Left lobe of liver (tissue), 2 donors: Measurements from ENCODE around the gene APLP1. TPM values are rescaled to one million over a fixed set of nuclear protein-coding genes. Genes with fewer than 3 reads are reported as not detected.
"Not testable (repeated sequence)": the region's sequence is repeated elsewhere in the genome, so short reads cannot be mapped to it uniquely, and the experiment has no call there.

Experiments used
- ATAC-seq: fragments of 200-7000 bp; cut with Tn5 transposase; one replicate; pipeline ENCODE4 v1.9.1; 2020; ENCODE audit warnings: mild to moderate bottlenecking, moderate library complexity
- DNase-seq: peaks from one replicate; pipeline ENCODE4 v3.0.0-alpha.2; 2020; ENCODE audit warnings: low spot score
- total RNA-seq: library from RNA; stranded (reverse); gene quantifications from one replicate; pipeline ENCODE4 v1.2.1, GENCODE V29; 2021
- donor health status: DM: no; HTN: no; CAD: no; lungs with moderate emphysema.
- donor health status: DM: no; HTN: yes; CAD: no.

The APLP1 gene
- total RNA-seq: 0.40 TPM

DNA sequence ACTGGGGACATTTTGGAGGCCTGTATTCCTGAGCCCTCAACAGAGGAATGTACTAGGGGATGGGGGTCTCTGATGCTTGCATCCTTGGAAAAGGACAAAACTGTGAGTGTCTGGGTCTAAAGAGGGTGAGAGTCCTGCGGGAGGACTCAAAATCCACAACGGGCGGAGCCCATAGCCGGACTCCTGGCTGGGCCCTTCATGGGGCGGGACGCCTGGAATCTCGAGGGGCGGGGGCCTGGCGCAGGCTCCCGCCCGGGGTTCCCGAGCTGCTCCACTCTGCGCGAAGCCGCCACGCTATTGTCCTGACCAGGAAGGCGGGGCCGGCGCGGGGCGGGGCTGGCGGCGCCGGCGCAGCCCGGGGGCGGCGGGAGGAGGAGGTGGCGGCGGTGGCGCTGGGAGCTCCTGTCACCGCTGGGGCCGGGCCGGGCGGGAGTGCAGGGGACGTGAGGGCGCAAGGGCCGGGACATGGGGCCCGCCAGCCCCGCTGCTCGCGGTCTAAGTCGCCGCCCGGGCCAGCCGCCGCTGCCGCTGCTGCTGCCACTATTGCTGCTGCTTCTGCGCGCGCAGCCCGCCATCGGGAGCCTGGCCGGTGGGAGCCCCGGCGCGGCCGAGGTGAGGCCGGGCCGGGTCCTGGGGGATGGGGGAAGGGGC, at the start of gene APLP1:
TSS of gene APLP1 (plus strand) at position 403 of the 651 bp plus-strand sequence. CDS start at position 466, 63 bp downstream.
- ATAC-seq: peak; percentile 93
- peak; percentile 67 for DNase-seq

GRCh38 chr19:35822579-35822978, 45.8 kb upstream of the APLP1 start:
- ATAC-seq (no peak), DNase-seq (no peak)

- no peak for ATAC-seq
- no peak for DNase-seq
Measured at GRCh38 chr19:35824150-35824549, 44.2 kb upstream of the APLP1 start.

- ATAC-seq (peak; percentile 85), DNase-seq (peak; percentile 50)
Measured at GRCh38 chr19:35828692-35829301, 39.6 kb upstream of the APLP1 start.

- DNase-seq: no peak
- no peak for ATAC-seq
Measured at GRCh38 chr19:35830986-35831385, 37.4 kb upstream of the APLP1 start.

- ATAC-seq (no peak), DNase-seq (no peak)
Measured at GRCh38 chr19:35832054-35832453, 36.3 kb upstream of the APLP1 start.

DNA sequence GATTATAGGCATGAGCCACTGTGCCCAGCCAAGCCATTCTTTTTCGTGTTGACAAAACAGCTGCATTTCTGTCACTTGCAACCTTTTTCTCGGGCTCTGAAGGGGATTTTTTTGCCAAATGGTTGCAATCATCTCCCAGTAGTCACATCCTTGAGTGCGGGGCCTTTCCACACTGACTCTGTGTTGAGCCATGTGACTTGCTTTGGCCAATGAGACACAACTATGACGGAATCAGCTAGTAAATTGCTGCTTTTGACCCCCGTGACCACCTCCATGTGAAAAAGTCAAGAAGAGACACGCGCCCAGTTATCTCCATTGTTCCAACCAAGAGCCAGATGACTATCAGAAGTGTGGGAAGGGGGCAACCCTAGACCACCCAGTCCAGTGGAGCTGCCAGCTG, 34.4 kb upstream of the APLP1 start:
- DNase-seq (no peak), ATAC-seq (no peak)

DNA sequence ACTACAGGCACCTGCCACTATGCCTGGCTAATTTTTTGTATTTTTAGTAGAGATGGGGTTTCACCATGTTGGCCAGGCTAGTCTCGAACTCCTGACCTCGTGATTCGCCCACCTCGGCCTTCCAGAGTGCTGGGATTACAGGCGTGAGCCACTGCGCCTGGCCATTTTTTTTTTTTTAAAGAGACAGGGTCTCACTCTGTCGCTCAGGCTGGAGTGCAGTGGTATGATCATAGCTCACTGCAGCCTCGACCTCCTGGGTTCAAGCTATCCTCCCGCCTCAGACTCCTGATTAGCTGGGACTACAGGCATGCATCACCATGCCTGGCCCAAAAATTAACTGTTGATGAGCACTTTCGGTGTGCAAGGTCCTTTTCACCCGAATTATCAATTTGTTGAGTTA, 32.3 kb upstream of the APLP1 start:
- not testable (repeated sequence) for DNase-seq, ATAC-seq

DNA sequence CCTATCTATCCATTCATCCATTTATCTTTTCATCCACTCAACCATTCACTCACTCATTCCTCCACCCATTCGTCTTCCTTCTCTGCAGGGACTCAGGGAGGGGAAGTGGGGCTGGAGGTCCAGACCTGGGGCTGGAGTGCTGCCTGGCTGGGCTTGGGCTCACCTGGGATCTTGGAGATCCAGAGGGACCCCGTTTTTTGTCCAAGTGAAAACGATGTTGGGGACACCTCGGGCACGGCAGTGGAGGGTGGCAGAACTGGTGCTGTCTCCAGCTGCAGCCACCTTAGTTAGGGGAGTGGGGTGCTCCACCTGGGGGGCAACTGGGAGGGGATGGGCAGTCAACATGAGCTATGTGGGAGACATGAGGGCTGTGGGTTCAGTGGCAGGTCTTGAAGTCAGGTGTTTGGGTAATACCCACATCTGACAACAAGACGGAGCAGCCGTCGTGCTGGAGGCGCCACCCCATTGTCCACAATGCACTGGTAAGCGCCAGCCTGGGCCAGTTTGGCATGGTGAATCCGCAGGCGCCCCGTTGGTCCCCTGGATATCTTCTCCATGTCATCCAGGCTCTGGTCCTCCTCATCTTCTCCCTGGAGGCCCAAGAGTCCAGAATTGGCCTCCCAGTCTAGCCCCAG, 26.3 kb upstream of the APLP1 start:
- no peak for DNase-seq

DNA sequence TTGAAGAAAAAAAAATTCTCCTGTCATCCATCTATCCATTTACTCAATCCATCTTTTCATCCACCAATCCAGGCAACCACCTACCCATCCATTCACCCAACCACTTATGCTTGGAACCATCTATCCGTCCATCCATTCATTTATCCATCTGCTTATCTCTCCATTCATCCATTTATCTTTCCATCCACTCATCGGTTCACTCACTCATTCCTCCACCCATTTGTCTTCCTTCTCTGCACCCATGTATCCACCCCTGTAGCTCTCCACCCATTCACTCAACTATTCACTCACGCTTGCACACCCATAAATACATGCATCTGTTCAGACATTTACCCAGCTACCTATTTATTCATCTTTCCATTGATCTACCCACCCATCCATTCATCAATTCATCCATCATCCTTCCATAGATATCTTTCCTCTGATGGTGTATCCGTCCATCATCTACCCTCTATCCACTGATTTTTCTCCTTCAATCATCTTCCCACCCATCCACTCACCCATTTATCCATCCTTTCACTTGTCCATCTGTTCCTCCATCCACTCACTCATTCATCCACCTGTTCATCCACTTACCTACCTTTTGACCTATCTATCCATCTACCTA, 25.6 kb upstream of the APLP1 start:
- ATAC-seq (no peak), DNase-seq (no peak)

More for the DNA sequence above, 26.3 kb upstream of the APLP1 start:
- ATAC-seq: no peak

DNA sequence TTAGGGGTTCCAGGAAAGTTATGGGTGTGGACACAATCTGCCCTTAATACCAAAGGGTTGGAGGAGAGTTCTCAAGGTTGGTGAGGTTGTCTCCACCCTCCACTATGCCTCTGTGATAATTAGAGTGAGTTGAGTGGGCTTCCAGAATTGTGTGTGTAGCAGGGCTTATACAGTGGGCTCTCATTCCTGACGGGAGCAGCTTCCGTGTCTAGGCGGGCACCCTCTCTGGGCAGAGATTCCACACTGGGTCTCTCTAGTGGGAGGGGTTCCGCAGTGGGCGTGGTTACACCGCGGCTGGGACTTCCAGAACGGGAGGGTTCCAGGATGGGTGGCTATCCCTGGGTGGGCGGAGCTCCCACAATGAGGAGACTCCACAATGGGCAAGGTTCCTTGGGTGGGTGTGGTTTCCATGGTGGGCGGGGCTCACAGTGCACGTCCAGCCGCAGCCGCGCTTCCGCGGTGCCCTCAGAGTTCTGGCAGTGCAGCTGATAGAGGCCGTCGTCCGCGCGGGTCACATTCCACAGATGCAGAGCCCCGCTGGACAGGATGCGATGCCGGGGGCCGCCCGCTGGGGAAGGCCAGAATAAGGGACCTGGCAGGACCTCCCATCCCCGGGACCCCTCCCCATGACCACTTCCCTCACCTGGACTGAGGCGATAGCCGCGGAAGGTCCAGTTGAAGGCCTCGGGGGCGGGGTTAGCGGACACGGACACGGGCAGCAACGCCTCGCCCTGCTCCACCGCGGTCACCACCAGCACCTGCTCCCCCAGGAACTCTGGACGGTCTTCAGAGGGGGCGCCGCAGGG, 24.5 kb upstream of the APLP1 start:
- no peak for DNase-seq
- ATAC-seq: no peak

DNA sequence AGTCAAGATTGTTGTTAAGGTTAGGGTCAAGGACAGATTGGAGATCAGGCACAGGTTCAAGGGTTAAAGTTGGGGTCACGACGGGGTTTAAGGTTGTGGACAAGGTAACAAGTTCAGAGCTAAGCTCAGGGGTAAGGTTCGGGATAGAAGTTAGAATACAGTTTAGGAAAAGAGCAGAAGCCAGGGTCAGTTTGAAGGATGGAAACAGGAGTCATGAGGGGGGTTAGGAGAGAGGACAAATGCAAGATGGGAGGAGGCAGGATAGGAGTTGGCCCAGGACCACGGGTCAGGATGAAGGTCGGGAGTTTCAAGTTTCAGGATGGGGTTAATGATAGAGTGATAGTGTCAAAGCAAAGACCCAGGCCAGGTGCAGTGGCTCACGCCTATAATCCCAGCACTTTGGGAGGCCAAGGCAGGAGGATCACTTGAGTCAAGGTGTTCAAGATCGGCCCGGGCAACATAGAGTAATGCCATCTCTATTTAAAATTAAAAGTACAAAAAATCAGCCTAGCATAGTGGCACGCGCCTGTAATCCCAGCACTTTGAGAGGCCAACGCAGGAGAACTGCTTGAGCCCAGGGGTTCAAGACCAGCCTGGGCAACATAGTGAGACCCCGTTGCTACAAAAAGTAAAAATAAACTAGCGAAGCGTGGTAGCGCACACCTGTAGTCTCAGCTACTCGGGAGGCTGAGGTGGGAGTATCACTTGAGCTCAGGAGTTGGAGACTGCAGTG, 23.7 kb upstream of the APLP1 start:
- ATAC-seq (no peak), DNase-seq (no peak)

- DNase-seq (no peak), ATAC-seq (peak; percentile 59)
Measured at GRCh38 chr19:35845215-35846037, 22.9 kb upstream of the APLP1 start.

DNA sequence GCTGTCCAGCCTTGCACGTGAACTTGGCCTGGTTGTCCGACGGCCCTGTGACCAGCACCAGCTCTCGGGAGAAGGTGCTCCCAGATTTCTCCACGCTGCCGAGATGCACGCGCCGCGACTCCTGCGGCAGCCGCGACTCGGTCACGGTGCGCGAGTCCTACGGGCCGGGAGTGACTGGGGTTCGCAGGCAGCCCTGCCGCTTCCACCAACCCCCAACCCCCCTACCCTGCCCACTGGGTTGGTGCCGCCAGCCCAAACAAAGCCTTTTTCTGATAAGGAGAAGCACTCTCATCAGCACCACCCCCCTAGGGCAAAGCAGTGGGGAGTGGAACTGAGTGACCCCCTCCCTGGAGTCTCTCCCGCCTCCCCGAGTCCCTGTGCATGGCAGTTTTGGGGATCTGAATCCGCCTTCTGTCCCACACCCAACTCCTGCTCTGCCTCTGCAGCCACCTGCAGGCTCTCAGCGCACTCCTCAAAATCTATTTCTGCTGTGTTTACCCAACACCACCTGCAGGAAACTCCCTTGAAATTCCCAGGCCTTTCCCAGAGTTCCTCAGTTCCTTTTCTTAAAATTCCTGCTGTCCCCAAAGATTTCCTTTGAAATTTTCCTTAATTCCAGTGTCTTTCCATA, 22.2 kb upstream of the APLP1 start:
- no peak for DNase-seq
- peak; percentile 19 for ATAC-seq

GRCh38 chr19:35847911-35848310, 20.5 kb upstream of the APLP1 start:
- DNase-seq (no peak), ATAC-seq (no peak)

DNA sequence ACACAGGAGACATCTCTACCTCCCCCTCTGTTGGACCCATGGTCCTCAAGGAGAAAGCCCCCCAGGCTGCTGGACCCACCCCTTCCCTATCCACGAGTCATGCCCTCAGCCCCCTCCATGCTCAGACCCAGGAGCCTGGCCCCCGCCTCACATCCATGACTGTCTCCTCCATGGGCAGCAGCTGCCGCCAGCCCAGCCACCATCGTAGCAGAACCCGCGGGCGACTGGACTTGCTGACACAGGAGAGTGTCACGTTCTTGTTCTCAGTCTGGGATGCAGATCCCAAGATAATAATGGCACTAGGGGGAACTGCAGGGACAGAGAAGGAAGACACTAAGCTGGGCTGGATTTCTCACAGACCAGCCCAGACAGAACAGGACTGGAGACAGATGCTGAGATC, 19.9 kb upstream of the APLP1 start:
- no peak for ATAC-seq
- DNase-seq: no peak

DNA sequence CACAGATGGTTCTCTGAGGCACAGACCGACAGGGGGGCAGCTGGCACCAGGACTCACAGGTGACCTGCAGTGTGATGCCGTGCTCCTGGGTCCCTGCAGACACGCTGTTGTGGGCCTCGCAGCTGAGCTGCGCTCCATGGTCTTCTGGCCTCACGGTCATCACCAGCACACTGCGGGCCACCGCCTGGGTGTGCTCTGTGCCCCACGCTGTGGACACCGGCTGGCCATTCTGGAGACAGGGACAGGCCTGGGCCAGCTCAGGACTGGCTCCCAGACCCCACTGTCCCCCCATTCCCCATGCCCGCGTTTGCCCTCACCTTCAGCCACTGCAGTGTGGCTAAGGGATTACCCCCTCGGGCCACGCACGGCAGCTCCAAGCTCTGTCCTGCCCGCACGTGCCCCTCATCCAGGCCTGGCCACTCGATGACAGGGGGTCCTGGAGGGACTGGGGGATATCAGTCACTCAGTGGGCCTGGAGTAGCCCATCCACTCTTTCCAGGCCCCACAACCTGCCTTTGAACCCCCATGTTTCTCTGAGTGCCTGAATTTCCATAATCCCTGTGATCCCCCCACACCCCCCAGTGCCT, 19.4 kb upstream of the APLP1 start:
- ATAC-seq: no peak
- DNase-seq: no peak

DNA sequence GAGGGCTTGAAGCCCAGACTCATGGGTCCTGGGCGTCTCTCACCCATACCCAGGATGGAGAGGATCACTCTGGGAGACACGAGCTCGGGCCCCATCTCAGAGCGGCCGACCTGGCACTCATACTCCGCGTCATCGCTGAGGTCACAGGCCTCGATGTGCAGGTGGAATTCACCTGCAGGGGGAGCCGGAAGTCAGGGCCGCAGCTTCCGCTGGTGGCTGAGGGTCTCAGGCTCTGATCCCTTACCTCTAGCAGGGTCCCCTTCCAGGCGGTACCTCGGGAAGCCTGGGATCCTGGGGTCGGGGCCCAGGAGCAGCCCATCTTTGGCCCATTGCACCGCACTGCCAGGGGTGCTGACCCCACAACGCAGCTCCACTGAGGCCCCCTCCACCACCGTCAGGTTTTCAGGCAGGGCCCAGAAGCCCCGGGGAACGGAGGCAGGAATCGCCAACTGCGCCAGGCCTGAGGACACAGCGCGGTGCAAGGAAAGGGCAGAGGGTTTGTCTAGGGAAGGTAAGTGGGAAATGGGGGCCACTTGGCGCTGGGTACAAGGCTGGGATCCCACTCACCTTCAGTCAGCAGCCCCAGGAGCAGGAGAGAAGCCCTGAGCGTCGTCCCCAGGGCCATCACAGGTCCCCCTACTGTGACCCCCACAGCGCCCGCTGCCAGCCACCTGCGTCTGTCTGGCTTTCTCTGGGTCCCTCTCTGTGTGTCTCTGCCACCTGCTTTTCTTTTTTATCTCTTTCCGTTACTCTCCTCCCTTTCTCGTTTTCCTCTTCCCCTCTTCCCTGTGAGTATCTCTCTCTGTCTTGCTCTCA, 17.0 kb upstream of the APLP1 start:
- ATAC-seq: no peak
- DNase-seq: no peak
